NCI-H446 treated with DMSO at 0.1 percent for 48 hours (cell line): ENCODE measurements around the gene PLA2G4D.

Source experiments
- DNase-seq: peaks from one replicate; lab custom pipeline; 2025; lab: John Stamatoyannopoulos, UW

PLA2G4D gene, protein sequence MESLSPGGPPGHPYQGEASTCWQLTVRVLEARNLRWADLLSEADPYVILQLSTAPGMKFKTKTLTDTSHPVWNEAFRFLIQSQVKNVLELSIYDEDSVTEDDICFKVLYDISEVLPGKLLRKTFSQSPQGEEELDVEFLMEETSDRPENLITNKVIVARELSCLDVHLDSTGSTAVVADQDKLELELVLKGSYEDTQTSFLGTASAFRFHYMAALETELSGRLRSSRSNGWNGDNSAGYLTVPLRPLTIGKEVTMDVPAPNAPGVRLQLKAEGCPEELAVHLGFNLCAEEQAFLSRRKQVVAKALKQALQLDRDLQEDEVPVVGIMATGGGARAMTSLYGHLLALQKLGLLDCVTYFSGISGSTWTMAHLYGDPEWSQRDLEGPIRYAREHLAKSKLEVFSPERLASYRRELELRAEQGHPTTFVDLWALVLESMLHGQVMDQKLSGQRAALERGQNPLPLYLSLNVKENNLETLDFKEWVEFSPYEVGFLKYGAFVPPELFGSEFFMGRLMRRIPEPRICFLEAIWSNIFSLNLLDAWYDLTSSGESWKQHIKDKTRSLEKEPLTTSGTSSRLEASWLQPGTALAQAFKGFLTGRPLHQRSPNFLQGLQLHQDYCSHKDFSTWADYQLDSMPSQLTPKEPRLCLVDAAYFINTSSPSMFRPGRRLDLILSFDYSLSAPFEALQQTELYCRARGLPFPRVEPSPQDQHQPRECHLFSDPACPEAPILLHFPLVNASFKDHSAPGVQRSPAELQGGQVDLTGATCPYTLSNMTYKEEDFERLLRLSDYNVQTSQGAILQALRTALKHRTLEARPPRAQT

DNA sequence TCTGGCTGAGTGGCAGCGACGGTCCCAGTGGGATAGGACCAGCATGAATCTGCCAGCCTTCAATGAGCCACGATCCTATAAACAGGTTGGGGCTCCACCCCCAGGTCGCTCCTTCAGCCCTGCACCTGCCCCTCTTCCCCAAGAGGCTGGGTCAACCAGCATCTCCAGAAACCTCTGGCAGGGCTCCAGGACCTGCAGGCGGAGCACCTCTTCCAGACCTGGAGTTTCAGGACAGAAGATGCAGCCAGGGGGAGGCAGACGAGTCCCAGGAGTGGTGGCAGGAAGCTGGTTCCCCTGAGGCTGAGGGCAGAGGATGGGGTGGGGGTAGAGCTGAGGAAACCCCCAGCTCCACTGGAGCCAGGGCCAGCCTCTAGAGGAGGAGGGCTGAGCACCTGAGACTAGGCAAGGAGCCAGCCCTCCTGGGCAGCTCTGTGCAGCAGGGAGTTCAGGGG is at the start of gene PLA2G4D:
PLA2G4D (minus strand) TSS at position 51 of the 452 bp plus-strand sequence. CDS start 103 bp downstream, outside the sequence.
- DNase-seq: no peak

DNA sequence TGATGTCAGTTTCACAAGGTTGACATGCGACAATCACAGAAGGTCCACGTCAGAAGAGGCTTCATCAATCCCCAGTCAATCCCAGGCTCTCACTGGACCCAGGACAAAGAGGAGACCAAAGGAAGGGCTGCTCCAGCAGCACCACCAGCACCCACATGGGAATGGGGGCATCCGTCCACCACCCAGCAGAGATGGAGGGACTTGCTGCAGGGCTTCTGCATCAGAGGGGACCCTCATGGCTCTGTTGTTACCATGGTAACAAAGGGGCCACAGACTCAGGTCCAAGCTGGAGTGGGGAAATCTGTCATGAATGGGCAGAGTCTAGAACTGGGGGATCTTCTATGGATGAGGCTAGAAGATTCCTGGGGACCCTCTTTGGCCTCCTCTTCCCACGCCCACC is 49.0 kb upstream of the PLA2G4D start:
- DNase-seq: no peak

GRCh38 chr15:42141795-42142667 is 47.7 kb upstream of the PLA2G4D start:
- DNase-seq: no peak

- DNase-seq: no peak
Measured at GRCh38 chr15:42141246-42141645, 46.9 kb upstream of the PLA2G4D start.

DNA sequence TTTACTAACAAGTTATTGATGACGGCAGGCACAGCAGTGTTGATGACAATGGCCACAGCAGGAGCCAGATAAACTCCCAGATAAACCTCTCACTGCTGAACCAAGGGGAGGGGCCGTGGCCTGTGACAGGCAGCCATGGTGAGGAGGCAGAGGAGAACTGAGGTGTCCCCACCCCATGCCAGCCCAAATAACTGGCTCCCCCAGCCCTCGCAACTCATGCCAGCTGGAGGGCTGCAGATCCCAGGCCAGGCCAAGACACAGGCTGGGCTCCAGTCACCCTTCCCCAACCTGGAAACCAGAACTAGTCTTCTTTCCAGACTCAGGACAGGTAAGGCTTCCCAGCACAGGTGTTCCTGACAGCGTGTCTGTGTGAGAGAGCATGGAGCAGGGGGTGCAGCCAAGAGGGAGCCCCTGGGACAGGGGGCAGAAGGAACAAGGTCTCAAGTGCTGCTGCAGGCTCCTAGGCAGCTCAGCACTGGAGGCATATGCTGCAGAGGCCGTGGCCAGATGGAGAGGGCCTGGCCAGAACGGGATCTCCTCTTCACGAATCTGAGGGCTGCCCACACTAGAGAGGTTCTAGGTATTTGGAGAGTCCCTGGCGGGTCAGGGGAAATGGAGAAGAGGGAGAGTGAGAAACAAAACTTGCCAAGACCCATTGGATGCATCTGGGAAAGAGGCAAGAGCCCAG is 46.2 kb upstream of the PLA2G4D start:
- DNase-seq: no peak

- no peak for DNase-seq
Measured at GRCh38 chr15:42139596-42139995, 45.2 kb upstream of the PLA2G4D start.

GRCh38 chr15:42138968-42139386 is 44.6 kb upstream of the PLA2G4D start:
- DNase-seq: no peak

GRCh38 chr15:42138411-42138810 is 44.0 kb upstream of the PLA2G4D start:
- no peak for DNase-seq

DNA sequence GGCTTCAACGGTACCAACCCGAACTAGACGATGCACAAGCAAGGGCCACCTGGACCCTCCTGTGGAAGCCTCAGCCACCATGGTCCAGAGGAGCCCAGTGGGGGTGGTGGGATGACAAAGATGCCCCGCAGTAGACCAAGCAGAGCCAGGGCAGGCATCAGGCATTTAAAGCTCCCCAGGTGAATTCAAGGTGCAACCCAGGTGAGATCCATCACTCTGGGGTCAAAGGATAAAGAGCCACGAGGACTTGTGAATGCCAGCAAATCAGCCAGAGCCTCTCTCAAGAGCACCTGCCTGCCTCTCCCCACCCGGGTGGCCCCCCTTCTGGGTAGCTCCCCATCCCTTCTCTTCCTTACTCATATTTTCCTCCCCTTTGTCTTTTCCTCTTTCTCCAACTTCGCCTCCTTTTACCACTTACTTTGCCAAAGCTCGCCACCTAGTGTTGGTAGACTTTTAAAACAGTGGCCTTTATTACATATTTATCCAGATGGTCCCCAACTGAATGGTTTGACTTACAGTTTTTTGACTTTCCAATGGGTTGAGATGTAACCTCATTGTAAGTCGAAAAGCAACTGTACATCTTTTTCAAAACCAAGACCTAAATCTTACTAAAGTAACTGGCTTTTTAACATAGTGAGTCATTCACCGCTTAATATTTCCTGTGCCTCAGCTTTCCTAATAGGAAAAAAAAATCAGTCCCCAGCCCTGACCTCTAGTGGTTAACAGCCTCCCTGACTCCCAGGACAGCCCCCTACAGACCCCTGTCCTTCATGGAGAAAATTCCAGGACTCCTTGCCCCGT is 43.3 kb upstream of the PLA2G4D start:
- DNase-seq: no peak

DNA sequence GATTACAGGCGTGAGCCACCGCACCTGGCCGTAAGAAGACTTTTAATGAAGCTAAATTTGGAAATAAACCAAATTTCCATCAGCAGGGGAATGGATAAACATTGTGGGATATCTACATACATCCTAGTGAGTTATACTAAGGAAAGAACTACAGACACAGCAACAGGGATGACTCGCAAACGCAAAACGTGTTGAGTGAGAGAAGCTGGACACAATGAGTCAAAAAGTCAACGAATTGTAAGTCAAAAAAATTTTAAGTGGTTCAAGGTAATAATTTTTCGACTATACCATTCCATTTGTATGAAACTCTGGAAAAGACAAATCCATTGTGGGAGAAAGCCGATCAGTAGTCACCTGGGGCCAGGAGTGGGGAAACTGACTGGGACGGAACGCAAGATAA is 42.2 kb upstream of the PLA2G4D start:
- no peak for DNase-seq

DNA sequence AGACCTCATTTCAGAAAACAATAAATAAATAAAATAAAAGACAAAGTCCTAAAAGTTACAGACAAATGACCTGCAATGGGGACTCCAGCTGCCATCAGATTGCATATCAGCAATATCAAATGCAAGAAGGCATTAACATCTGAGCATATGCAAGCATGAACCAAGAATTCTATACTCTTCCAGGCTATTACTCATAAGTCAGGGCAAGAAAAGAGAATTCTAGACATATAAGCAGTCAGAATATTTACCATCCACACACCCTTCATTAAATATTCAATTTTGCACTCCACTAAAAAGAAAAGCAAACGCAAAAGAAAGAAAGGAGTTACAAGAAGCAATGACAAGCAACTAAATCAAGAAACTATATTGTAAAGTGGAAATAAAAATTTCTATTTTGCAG is 41.0 kb upstream of the PLA2G4D start:
- no peak for DNase-seq

DNA sequence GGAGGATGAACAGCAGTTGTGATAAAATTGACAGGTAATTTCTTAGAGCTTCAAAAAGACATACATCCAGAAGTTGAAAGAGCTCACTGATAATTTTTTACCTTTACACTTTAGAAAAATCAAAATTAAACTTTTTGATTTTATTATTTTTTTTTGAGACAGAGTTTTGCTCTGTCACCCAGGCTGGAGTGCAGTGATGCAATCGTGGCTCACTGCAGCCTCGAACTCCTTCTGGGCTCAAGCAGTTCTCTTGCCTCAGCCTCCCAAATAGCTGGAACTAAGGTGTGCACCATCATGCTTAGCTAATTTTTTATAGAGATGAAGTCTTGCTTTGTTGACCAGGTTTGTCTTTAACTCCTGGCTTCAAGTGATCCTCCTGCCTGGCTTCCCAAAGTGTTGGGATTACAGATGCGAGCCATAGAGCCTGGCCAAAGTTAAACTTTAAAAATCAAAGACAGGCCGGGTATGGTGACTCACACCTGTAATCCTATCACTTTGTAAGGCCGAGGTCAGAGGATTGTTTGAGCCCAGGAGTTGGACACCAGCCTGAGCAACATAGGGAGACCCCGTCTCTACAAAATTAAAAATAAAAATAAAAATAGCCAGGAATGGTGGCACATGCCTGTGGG is 40.4 kb upstream of the PLA2G4D start:
- DNase-seq: no peak

GRCh38 chr15:42133886-42134502 is 39.6 kb upstream of the PLA2G4D start:
- DNase-seq: no peak

GRCh38 chr15:42133356-42133755 is 39.0 kb upstream of the PLA2G4D start:
- no peak for DNase-seq

GRCh38 chr15:42131826-42132806 is 37.8 kb upstream of the PLA2G4D start:
- DNase-seq: no peak

GRCh38 chr15:42131006-42131405 is 36.6 kb upstream of the PLA2G4D start:
- DNase-seq: no peak

DNA sequence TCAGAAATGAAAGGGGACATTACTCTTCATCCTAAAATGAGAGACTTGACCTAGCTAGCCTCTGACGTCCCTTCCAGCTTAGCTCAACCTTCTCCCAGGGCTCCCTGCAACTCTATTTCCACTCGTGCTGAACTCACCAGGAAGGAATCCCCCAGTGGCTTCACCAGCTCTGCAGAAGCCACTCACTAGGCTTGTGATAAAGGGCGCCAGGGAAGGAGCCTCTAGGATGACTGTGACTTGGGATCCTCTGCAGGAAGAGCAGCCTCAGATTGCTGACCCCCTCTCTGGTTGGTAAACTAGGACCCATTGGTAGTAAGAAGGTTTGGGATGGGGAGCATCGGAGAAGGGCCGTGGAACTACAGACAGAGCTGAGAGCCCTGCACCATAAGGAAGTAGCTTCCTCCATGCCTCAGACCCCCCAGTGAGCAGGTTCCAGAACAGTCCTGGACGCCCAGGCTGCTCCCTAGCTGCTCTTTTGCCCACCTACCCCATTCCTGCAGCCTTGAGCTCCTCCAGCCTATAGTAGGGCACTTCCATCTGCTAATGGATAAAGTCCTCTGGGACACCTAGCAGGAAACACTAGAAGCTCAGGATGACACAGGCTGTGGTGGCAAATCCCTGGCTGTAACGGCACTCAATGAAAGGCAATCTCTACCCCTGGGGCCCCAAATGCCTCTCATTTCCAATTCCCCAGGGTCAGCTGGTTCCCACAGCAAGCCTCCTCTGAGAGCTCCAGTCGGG is 36.1 kb upstream of the PLA2G4D start:
- no peak for DNase-seq

GRCh38 chr15:42129364-42129763 is 35.0 kb upstream of the PLA2G4D start:
- no peak for DNase-seq
